Activated CD8-positive, alpha-beta memory T cell treated with anti-CD3 and anti-CD28 coated beads, Interleukin-2, amount 50 U/mL, for 4 hours (primary cell): Measurements from ENCODE around the gene KLHL18.
A peak's percentile ranks its signal among the peaks of the same experiment; 100 is the strongest.
"Not testable (repeated sequence)": the region's sequence is repeated elsewhere in the genome, so short reads cannot be mapped to it uniquely, and the experiment has no call there.

Experiments used
- DNase-seq: peaks from one replicate; pipeline ENCODE4 v3.0.0-alpha.2; 2020

KLHL18 gene

GRCh38 chr3:47276558-47276957, 6.2 kb upstream of the KLHL18 start:
- DNase-seq = no peak

- DNase-seq = no peak
Measured at GRCh38 chr3:47280519-47280918, 2.2 kb upstream of the KLHL18 start.

- DNase-seq = peak; percentile 28
Measured at GRCh38 chr3:47283193-47283537, 421 bp downstream of the KLHL18 start.

GRCh38 chr3:47283591-47284364, 1.0 kb downstream of the KLHL18 start:
- peak; percentile 16 for DNase-seq

- DNase-seq = no peak
Measured at GRCh38 chr3:47288966-47289910, 6.5 kb downstream of the KLHL18 start.

GRCh38 chr3:47291158-47291753, 8.5 kb downstream of the KLHL18 start:
- DNase-seq = no peak

- not testable (repeated sequence) for DNase-seq
Measured at GRCh38 chr3:47291754-47292420, 9.1 kb downstream of the KLHL18 start.

GRCh38 chr3:47293822-47294221, 11.1 kb downstream of the KLHL18 start:
- DNase-seq = no peak

- no peak for DNase-seq
Measured at GRCh38 chr3:47294392-47294791, 11.6 kb downstream of the KLHL18 start.

- DNase-seq = no peak
Measured at GRCh38 chr3:47295322-47295721, 12.6 kb downstream of the KLHL18 start.

- DNase-seq = no peak
Measured at GRCh38 chr3:47295976-47296375, 13.2 kb downstream of the KLHL18 start.

- DNase-seq = no peak
Measured at GRCh38 chr3:47296562-47297302, 14.0 kb downstream of the KLHL18 start.

GRCh38 chr3:47298439-47298838, 15.7 kb downstream of the KLHL18 start:
- DNase-seq = no peak

GRCh38 chr3:47299381-47300318, 16.9 kb downstream of the KLHL18 start:
- no peak for DNase-seq

GRCh38 chr3:47301456-47301855, 18.7 kb downstream of the KLHL18 start:
- DNase-seq = no peak

- DNase-seq = no peak
Measured at GRCh38 chr3:47306022-47306421, 23.3 kb downstream of the KLHL18 start.

- not testable (repeated sequence) for DNase-seq
Measured at GRCh38 chr3:47309231-47309630, 26.5 kb downstream of the KLHL18 start.

- no peak for DNase-seq
Measured at GRCh38 chr3:47310391-47310790, 27.6 kb downstream of the KLHL18 start.

- no peak for DNase-seq
Measured at GRCh38 chr3:47313341-47314055, 30.8 kb downstream of the KLHL18 start.

GRCh38 chr3:47314056-47314764, 31.5 kb downstream of the KLHL18 start:
- no peak for DNase-seq
